Stimulated activated CD4-positive, alpha-beta T cell treated with anti-CD3 and anti-CD28 coated beads, Interleukin-4, amount 100 ng/mL, for 48 hours (primary cell): ENCODE results near the gene ACMSD.
"Not testable (repeated sequence)": the region's sequence is repeated elsewhere in the genome, so short reads cannot be mapped to it uniquely, and the experiment has no call there.

ENCODE experiments used
- DNase-seq, 2 donors: peaks; one replicate each; pipeline ENCODE4 v3.0.0-alpha.2; 2020; ENCODE audit warnings: low read depth in 2 of 2

Gene ACMSD

DNA sequence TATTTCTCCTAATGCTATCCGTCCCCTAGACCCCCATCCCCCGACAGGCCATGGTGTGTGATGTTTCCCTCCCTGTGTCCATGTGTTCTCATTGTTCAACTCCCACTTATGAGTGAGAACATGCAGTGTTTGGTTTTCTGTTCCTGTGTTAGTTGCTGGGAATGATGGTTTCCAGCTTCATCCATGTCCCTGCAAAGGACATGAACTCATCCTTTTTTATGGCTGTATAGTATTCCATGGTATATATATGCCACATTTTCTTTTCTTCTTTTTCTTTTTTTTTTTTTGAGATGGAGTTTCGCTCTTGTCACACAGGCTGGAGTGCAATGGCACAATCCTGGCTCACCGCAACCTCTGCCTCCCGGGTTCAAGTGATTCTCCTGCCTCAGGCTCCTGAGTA is 9.2 kb downstream of the ACMSD start:
- not testable (repeated sequence) for DNase-seq

DNA sequence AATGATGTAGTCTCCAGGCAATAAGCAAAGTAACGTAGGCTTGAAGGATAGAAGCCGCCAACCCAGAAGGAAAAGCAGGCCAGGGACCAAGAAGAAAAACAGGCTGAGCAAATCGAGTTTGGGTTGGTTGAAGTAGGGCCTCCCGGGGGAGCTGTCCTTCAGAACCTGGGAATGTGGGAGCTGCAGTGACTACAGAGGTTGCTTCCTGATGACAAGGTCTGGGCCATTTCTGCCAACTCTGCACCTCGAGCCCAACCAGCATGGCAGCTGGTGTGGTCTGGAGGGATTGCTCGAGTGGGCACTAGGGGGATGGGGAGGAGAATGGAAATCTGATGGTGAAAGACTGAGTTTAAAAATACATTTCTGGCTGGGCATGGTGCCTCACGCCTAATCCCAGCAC is 14.1 kb downstream of the ACMSD start:
- no peak for DNase-seq

DNA sequence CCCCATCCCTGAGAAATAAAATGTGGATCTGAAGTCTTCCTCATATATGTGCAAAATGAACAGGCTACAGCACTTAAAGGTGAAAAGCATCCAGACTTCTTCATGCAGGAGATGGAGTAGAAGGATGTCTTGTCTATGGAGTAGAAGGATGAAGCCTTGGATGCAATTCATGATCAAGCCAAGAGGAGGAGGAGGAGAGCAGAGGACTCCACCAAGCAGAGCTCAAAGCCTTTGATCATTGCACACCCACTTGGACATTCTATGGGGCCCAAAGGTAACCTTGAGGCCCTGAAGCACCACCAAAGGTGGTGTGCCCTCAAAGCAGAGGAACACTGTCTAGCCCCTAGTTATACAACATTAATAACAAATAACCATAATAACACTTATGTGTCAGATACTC is 17.3 kb downstream of the ACMSD start:
- no peak for DNase-seq

DNA sequence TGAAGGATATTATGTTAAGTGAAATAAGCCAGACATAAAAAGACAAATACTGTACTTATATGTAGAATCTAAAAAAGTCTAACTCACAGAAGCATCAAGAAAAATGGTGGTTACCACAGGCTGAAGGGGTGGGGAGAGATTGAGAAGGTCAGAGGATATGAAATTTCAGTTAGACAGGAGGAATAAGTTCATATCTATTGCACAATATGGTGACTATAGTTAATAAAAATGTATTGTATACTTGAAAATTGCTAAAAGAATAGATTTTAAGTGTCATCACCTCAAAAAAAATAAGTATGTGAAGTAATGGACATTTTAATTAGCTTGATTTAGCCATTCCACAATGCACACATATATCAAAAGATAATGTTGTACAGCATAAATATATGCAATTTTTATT is 19.8 kb downstream of the ACMSD start:
- no peak for DNase-seq

DNA sequence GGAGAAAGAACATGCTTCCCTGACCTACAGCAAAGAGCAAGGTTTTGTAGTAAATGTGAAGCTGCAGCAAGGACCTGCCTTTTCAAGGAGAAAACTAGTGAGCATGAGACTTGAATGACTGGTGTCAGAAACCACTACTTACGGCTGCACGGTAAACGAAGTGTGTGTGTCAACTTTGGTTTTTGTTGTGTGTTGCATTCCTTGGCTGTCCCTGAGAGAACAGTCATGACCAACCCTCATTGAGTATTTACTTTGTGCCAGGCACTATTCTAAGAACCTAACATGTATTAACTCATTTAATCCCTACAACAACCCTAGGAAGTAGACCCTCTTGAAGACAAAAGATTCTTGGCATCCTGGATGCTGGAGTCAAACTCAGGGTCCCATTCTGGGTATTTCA is 22.8 kb downstream of the ACMSD start:
- no peak for DNase-seq

DNA sequence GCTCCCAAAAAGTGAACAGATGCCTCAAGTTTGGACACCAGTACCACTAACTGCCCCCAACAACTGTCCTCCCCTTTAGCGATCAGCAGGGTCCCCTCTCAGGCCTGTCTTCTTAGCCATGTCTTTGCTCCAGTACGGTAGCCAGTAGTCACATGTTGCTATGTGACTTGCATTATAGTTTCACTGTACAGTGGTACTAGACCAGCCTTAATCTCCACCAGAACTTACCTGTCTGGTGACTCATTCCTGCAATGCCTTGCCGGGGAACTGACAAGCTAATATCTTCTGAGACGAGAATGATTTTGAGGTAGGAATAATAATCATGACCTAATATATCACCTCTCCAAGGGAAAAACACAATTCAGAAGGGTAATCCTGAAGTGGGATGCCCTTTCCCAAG is 23.7 kb downstream of the ACMSD start:
- no peak for DNase-seq

DNA sequence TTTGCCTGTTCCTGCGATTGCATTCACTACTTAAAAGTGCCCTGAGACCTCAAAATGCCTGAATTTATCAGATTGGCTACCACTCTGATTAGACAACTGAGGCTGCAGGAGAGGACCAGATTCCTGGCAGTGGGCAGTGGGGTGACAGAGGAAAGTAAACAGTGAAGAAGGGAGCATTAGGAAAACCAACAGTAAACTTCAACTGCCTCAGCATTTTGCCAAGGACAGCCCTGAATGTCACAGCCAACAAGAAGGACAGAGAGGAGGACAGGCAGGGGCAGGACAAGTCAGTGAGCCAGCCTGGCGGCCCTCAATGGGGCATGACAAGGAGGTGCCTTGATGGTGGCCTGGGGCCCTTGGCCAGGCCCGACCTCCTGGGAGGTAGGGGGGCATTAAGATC is 24.3 kb downstream of the ACMSD start:
- no peak for DNase-seq

DNA sequence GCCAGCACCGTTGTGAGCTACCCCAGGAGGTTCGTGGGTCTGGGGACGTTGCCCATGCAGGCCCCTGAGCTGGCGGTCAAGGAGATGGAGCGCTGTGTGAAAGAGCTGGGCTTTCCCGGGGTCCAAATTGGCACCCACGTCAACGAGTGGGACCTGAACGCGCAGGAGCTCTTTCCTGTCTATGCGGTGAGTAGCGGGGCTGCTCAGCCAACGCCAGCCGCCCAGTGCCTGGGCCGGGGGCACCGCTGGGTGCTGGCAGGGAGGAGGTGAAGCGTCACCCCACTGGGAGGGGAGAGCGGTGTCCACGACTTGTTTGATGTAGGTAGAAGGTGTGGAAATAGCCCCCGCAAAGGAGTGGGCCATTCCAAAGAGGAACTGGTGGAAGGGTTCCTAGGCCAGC is 25.0 kb downstream of the ACMSD start:
- no peak for DNase-seq

DNA sequence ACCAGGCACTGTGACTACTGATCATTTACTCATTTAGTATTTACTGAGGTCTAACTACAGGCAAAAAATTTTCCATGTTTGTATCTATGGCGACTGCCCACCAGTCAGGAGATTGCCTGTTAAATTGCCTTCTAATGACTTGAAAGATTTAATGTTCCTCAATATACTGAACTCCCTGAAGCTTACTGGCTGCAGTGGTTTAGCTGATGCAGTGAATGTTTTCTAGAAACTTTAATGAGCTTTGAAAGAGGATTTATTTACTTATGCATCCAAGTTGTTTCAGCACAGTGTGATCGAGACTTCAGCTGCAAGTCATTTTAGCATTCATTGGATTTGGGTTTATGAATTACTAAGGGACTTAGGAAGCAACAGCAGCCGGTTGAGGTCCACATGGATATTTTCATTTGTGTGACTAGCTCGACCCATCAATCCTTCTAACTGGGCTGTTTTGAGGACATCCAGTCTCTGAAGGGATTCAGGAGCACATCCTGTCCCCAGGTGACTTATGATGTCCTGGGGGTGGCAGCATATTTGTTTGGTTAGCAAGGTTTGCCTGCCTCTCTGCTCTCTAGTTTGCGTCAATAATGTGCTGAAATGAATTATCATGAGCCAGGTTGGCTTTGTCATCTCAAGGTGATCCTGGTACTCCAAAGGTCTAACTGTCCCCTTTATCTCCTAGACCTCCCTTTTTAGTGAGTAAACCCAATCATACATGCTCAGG is 26.8 kb downstream of the ACMSD start:
- no peak for DNase-seq

DNA sequence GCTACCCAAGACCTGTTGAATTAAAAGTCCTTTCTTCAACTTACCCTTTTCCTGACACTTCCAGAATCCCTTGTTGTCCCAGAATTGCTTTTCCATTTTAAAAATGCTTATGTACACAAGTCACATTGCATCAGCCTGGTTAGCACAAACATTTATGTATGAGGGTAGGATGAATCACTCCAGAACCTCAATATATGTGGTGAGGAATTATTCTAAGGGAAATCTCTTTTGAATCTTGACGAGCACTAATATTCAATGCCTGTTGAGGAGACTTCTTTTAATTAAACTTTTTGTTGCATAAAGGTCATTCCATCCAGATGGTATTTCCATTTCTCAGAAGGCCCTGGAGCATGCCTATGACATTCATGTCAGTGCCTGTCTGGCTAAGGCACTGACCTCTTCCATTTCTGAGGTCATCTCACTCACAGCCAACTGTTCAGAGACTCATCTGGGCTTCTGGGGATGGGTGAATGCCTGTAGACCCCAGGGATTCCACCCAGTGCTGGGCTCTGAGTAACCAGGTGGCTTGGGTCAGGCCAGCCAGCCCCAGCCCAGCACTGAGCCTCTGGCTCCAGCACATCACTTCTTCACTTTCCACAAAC is 28.2 kb downstream of the ACMSD start:
- no peak for DNase-seq

DNA sequence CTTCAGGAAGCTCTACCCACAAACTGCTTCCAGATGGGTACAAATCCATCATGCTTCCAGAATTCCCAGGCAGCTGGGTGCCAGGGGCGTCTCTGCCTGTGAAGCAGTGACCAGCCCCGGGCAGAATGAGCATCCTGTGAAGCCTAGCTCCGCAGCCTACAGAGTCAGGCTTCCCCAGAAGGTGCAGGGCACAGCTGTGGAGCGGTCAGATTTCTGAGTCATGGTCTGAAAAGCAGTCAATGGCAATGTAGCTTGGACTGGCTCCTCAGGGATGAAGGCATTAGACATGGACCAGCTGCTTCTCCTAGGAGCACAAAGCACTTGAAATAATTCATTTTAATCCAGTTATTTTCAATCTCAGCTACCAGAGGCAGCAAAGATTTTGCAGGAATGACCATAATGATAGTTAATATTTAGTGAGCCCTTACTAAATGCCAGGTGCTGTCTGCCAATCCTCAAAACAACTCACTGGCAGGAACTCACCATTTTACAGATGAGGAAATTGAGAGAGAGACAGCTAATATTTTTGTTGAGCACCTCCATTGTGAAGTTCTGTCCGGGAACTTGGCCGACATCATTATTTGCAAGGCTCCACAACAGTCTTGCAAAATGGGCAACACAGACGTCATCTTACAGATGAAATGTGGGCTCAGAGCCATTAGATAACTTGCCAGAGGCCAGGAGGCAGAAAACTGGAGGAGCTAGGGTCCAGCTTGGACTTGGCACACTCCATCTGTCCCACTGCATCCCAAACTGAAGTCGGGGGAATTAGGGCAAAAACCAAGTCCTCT is 31.7 kb downstream of the ACMSD start:
- no peak for DNase-seq

DNA sequence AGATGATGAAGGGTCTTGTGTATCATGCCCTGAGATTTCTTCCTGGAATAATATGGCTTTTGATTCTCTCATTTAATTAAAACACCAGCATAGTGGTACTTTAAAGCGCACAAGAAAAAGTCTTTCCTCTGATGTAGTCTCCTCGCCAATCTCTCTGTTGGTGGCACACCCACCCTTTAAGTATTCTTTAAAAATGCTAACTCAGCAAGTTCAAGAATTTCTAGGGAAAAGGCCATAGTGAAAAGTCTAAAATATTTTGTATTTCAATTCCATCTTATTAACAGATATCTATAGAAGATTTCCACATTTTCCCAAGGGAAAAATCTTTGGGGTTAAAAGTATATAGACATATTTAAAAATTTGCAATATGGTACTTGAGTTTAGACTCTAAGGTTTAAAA is 34.7 kb downstream of the ACMSD start:
- no peak for DNase-seq

DNA sequence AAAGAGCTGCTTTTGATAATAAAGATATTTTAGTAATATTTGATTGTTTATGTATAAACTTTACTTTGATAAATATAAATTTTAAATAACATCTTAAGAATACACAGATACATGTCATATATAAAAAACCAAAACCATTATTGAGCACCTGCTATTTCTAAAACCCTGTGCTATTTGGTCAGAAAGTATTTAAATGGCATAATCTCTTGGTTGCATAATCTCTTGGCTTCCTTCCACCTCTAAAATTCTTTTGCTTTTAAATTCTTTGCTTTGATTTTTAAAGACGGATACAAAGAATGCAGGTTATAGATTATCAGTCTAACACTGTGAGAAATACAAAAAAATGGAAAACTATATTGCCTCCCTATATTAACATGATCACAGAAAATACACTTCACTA is 36.9 kb downstream of the ACMSD start:
- no peak for DNase-seq

DNA sequence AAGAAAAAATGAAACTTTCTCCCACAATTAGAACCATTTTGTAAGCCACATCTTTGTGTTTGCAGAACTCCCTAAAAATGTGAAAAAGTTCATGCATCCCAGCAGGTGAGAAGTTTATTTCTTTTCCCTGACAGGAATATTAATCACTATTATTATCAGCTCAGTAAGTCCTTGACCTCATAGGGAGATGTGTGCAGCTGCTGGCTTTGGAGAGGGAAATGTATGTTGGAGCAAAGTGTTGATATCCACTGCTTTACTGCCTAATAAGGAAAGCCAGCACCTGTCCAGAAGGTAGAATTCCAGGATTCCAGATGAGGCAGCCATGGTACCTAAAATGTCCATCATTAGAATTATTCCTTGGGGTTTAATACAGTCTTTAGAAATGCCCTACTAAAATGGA is 44.4 kb downstream of the ACMSD start:
- DNase-seq: no peak

DNA sequence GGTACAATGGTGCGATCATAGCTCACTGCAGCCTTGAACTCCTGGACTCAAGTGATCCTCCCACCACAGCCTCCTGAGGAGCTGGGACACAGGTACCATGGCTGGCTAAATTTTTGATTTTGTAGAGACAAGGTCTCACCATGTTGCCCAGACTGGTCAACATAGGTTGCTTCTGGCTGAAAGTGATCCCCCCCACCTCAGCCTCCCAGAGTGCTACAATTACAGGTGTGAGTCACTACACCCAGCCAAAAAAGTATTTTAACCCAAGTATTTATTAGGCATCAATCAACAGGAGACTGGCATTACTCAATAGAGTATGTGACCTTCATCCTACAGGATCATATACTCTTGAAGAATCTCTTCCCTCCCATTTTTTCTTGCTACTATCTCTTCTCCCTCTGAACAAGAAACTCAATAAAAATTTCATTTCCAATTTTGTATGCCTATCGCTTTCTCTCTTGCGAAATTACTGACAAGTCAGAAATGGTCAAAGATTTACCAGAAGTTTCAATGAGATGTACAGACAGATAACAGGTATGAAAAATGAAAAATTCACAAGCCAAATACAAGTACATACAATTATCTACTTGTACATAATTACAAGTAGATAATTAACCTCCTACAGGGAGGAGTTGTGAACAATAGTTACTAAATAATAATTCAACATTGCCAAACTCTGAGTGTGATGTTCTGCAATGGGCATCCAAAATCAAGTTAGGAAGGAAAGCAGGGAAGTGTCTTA is 45.3 kb downstream of the ACMSD start:
- DNase-seq: no peak

DNA sequence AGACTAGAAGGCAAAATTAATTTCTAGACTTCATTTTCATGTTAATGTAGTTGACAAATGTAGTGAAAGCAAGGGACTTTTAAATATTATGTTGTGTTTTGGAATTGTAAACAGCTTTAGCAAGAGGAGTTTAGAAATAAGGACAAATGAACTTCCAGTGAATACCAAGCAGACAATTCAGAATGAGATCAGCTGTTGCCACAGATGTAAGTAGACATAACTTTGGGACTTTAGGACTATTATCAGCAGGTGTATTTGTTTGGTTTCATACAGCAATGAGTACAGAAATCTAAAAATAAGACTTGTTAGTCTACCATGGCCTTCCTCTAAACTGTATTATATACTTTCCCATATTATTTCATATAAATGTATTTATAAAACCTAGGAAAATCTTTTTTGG is 46.0 kb downstream of the ACMSD start:
- no peak for DNase-seq

DNA sequence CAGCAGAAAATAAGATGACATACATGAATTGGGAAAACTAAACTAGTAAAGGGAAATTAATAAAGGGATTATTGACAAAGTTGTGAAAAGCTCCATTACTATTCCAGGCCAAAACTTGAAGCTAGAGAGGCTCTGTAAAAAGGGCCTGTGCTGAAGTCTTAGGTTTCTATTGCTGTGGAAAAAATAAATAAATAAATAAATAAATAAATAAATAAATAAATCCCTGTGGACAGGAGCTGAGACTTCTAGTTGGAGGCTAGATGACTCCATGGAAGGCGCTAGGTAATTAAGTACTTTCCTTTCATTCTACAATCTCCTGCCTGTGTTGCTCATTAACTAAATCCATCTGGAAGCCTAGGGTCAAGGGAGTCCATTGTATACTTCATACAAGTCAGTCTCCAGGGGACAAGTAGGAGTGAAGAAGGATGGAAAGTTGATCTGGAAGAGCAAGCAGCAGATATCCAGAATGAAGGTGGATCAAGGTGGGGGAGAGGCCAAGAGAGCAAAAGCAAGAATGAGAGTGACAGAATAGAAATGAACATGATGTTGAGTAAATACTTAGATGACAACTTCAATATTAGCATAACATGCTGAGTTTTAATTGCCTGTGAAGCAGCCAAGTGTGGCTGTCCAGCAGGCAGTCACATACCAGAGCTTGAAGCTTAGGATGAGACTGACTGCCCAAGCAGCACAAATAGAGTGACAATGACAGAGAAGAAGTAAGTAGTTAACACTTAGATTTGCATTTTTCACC is 54.0 kb downstream of the ACMSD start:
- DNase-seq: no peak

DNA sequence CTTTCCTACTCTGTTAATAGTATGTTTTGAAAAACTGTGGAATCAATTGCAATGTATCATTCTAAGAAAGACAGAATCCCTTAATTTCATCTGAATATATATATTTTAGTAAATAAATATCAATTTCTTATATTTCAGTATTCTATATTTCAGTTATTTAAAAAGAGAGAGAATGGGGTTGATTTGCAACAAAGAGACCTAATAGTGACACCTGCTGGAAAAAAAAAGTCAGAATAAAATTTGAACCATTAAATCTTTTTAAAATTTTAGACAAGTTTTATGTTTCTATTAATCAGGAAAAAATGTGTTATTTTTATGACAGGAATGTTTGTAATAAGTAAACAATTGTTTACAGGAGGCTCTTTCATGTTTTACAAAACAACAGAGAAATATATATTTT is 59.5 kb downstream of the ACMSD start:
- DNase-seq: no peak

DNA sequence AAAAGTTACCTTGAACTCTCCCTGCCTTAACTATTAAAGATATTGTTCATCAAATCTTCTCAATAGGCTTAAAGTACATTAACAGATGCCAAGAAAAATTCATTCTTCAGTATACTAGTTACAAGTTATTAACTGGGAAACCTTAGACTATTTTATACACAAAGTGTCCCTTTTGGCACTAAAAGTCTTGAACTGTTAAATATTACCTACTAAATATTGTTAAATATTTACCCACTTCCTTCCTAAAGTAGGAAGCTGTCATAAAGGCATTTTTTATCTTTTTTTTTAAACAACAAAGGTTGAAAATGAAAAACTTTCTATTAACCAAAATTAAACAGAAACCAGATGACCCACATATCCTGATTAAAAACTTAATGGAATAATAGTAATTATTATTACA is 60.8 kb downstream of the ACMSD start:
- DNase-seq: no peak

DNA sequence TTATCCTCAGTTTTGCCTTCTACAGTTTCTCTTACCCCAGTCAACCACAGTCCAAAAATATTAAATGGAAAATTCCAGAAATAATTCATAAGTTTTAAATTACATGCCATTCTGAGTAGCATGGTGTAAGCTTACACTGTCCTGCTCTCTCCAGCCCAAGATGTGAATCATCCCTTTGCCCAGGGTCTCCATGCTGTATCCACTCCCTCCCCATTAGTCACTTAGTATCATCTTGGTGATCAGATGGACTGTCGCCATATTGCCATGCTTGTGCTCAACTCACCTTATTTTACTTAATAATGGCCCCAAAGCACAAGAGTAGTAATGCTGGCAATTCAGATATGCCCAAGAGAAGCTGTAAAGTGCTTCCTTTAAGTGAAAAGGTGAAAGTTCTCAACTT is 61.7 kb downstream of the ACMSD start:
- DNase-seq: no peak

DNA sequence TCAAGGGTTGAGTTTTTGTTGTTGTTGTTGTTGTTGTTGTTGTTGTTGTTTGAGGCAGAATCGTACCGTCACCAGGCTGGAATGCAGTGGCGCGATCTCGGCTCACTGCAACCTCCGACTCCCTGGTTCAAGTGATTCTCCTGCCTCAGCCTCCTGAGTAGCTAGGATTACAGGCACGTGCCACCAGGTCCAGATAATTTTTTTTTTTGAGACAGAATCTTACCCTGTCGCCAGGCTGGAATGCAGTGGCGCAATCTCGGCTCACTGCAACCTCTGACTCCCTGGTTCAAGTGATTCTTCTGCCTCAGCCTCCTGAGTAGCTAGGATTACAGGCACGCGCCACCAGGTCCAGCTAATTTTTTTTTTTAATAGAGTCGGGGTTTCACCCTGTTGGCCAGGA is 65.3 kb downstream of the ACMSD start:
- DNase-seq: not testable (repeated sequence)

DNA sequence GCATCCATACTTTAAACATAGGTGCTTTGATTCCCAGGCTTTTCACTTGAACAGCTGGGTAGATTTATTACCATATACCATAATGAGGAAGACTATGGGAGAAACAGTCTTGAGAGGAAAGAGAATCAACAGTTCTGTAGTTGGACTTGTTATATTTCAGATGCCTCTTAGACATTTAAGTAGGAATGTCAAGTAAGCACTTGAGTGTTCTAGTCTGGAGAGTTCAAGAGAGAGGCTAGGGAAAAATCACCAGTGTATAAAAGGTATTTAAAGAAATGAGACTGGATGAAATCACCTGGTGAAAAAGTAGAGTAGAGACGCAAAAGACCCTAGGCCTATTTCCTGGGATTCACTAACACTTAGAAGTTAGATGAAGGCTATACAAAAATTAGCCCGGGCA is 66.8 kb downstream of the ACMSD start:
- DNase-seq: no peak
